B cell (primary cell): Measurements from ENCODE around the gene CLEC18C. TPM values are rescaled to one million over a fixed set of nuclear protein-coding genes. Genes with fewer than 3 reads are reported as not detected.

Experiments
- ATAC-seq: fragments of 200-7000 bp; cut with Tn5 transposase; one replicate; pipeline ENCODE4 v1.10.0; 2021; ENCODE audit warnings: low read depth, mild to moderate bottlenecking, moderate number of reproducible peaks, moderate library complexity
- CTCF ChIA-PET: fragments of 350-600 bp; sonication (Branson Sonifier 250); formaldehyde crosslinking; loops from one replicate; lab custom pipeline; 2021; ENCODE audit warnings: antibody characterized with exemption, inconsistent platforms; lab: Charles Lee
- POLR2A ChIA-PET: fragments of 350-600 bp; sonication (Branson Sonifier 250); formaldehyde crosslinking; loops from one replicate; lab custom pipeline; 2021; ENCODE audit warnings: antibody characterized with exemption; lab: Charles Lee
- DNase-seq: peaks from one replicate; pipeline ENCODE4 v3.0.0; 2013
- H2AFZ ChIP-seq: 2 replicates; pipeline ENCODE4 v1.6.1; 2012; ENCODE audit warnings: mild to moderate bottlenecking, low read depth, low read length; ENCODE audit not compliant: insufficient read depth, poor library complexity, severe bottlenecking
- H3K27ac ChIP-seq, 2 donors: 1 replicate in 1 of 2; 2 replicates in 1 of 2; pipeline ENCODE4 v1.5.1; 2012 to 2013; ENCODE audit warnings: low read length in 2 of 2, mild to moderate bottlenecking in 2 of 2, moderate library complexity in 1 of 2
- H3K27me3 ChIP-seq, 4 experiments: fragments of 200-600 bp in 1 of 4; sonication (generic) in 1 of 4; replicated peaks in 1 of 4; 1 replicate in 2 of 4; 2 replicates in 2 of 4; pipeline versions ENCODE4 v1.6.1 to v1.7.0; 2013 to 2016; ENCODE audit warnings: low read length in 3 of 4, mild to moderate bottlenecking in 2 of 4, mixed read lengths in 1 of 4, moderate library complexity in 1 of 4; ENCODE audit not compliant: insufficient read depth in 4 of 4, control insufficient read depth in 3 of 4; ENCODE audit errors: control extremely low read depth in 1 of 4
- H3K36me3 ChIP-seq, 2 experiments: replicated peaks in 1 of 2; 1 replicate in 1 of 2; 2 replicates in 1 of 2; pipeline versions ENCODE4 v1.6.1 to v1.7.1; 2013; ENCODE audit warnings: low read length in 1 of 2; ENCODE audit not compliant: insufficient read depth in 2 of 2, control insufficient read depth in 1 of 2; ENCODE audit errors: control extremely low read depth in 1 of 2, extremely low read depth in 1 of 2
- H3K4me1 ChIP-seq, 2 donors: fragments of 200-600 bp in 1 of 2; sonication (generic) in 1 of 2; 1 replicate in 1 of 2; 2 replicates in 1 of 2; pipeline versions ENCODE4 v1.5.1 to v1.6.1; 2013 to 2017; ENCODE audit warnings: low read length in 2 of 2; ENCODE audit not compliant: control insufficient read depth in 2 of 2, insufficient read depth in 2 of 2
- H3K4me2 ChIP-seq: replicated peaks from 2 replicates; pipeline ENCODE3; 2012; ENCODE audit warnings: mild to moderate bottlenecking, low read depth, low read length; ENCODE audit not compliant: poor library complexity, severe bottlenecking
- H3K4me3 ChIP-seq, 5 experiments: fragments of 200-600 bp in 1 of 5; sonication (generic) in 1 of 5; 1 replicate in 3 of 5; 2 replicates in 2 of 5; pipeline versions ENCODE4 v1.5.1 to v1.7.0; 2011 to 2016; ENCODE audit warnings: low read length in 4 of 5, mild to moderate bottlenecking in 4 of 5, low read depth in 2 of 5, control low read depth in 1 of 5, moderate library complexity in 1 of 5; ENCODE audit not compliant: insufficient read depth in 1 of 5; ENCODE audit errors: control extremely low read depth in 1 of 5, extremely low read depth in 1 of 5
- H3K79me2 ChIP-seq: fragments of 200-600 bp; sonication (generic); one replicate; pipeline ENCODE4 v1.6.0; 2016; ENCODE audit warnings: low read length; ENCODE audit not compliant: control insufficient read depth, insufficient read depth
- H3K9ac ChIP-seq: fragments of 200-600 bp; sonication (generic); 2 replicates; pipeline ENCODE4 v1.6.1; 2017; ENCODE audit warnings: mild to moderate bottlenecking, low read length, moderate library complexity
- H3K9me3 ChIP-seq, 3 donors: one replicate each; pipeline versions ENCODE4 v1.6.1 to v1.7.1; 2013; ENCODE audit warnings: low read length in 2 of 3; ENCODE audit not compliant: control insufficient read depth in 2 of 3, insufficient read depth in 1 of 3; ENCODE audit errors: control extremely low read depth in 1 of 3
- H4K20me1 ChIP-seq: 2 replicates; pipeline ENCODE4 v1.6.0; 2012; ENCODE audit warnings: mild to moderate bottlenecking, low read length; ENCODE audit not compliant: insufficient read depth, control insufficient read depth, poor library complexity, severe bottlenecking
- H3K27ac Mint-ChIP-seq: one replicate; pipeline ENCODE4 v1.8.0; 2021; ENCODE audit warnings: mixed read lengths
- H3K27me3 Mint-ChIP-seq: one replicate; pipeline ENCODE4 v1.8.0; 2021; ENCODE audit warnings: mixed read lengths
- H3K4me1 Mint-ChIP-seq: one replicate; pipeline ENCODE4 v1.8.0; 2021; ENCODE audit warnings: mixed read lengths
- H3K4me3 Mint-ChIP-seq: one replicate; pipeline ENCODE4 v1.8.0; 2021; ENCODE audit warnings: mixed read lengths
- H3K9me3 Mint-ChIP-seq: one replicate; pipeline ENCODE4 v1.8.0; 2022; ENCODE audit warnings: mixed read lengths; ENCODE audit not compliant: insufficient read depth
- EZH2 ChIP-seq: IDR thresholded peaks from 2 replicates; pipeline ENCODE4 v1.6.1; 2012; ENCODE audit warnings: borderline replicate concordance, low read depth, mild to moderate bottlenecking, moderate library complexity, low read length; ENCODE audit not compliant: insufficient read depth, poor library complexity, severe bottlenecking
- WGBS: methylation state at CpG from one replicate; pipeline ENCODE4 v1.1.5; 2013; ENCODE audit warnings: missing lambda C conversion rate; ENCODE audit not compliant: insufficient coverage; 5-methylcytosine and 5-hydroxymethylcytosine counted together
- intact Hi-C: fragments of 100-400 bp; cut with micrococcal nuclease; formaldehyde crosslinking; loops from one replicate; pipeline ENCODE4 v1.10.0; 2022
- polyA plus RNA-seq: library from polyadenylated mRNA; depleted of rRNA; stranded (reverse); fragments of >200 nt; gene quantifications from 2 replicates; pipeline ENCODE4 v1.2.3, GENCODE V29; 2012
- total RNA-seq, 2 donors: library from RNA; stranded (reverse); fragments of 120-200 nt in 1 of 2; gene quantifications; 1 replicate in 1 of 2; 2 replicates in 1 of 2; pipeline versions ENCODE4 v1.2.3 to v1.2.4, GENCODE V29; 2013 to 2022
- TF ChIP-seq, protein P1 (sequence below): fragments of 200-600 bp; IDR thresholded peaks from one replicate; pipeline ENCODE4 v1.8.0; 2022; ENCODE audit warnings: antibody characterized with exemption, mild to moderate bottlenecking

CLEC18C gene
- total and polyA plus RNA-seq, 2 donors (not counting 1 experiment from before 2014, with no cell fraction given): 0.88 to 1.2 TPM

- H3K9ac ChIP-seq: no peak overlapping the region
- no peak overlapping the region for H2AFZ ChIP-seq
- ATAC-seq (no peak), DNase-seq (no peak)
- intact Hi-C loops: no loop called here
- H3K9me3 ChIP-seq: no peaks in the 10 kb centered on the region
- H3K36me3 ChIP-seq: peaks cover 20 to 96% of the 10 kb centered on the region in 2 experiments
- H3K27ac ChIP-seq: no peak overlapping the region
- no peaks in the 10 kb centered on the region for H3K4me1 Mint-ChIP-seq
- no peaks in the 10 kb centered on the region for H3K9me3 Mint-ChIP-seq
- H3K4me3 ChIP-seq: no peak overlapping the region
- POLR2A ChIA-PET: no interaction called here
- no peak overlapping the region for H3K4me3 Mint-ChIP-seq
- CTCF ChIA-PET: no interaction called here
- H3K27ac Mint-ChIP-seq: no peak overlapping the region
- H3K79me2 ChIP-seq: no peaks in the 10 kb centered on the region
- H3K27me3 Mint-ChIP-seq: no peaks in the 10 kb centered on the region
- 96% methylated on average over 28 of the region's 29 CpGs for WGBS
- no peaks in the 10 kb centered on the region for H3K27me3 ChIP-seq
- H3K4me1 ChIP-seq: no peaks in the 10 kb centered on the region
- no peaks in the 10 kb centered on the region for H4K20me1 ChIP-seq
- TF ChIP-seq, protein P1, sequence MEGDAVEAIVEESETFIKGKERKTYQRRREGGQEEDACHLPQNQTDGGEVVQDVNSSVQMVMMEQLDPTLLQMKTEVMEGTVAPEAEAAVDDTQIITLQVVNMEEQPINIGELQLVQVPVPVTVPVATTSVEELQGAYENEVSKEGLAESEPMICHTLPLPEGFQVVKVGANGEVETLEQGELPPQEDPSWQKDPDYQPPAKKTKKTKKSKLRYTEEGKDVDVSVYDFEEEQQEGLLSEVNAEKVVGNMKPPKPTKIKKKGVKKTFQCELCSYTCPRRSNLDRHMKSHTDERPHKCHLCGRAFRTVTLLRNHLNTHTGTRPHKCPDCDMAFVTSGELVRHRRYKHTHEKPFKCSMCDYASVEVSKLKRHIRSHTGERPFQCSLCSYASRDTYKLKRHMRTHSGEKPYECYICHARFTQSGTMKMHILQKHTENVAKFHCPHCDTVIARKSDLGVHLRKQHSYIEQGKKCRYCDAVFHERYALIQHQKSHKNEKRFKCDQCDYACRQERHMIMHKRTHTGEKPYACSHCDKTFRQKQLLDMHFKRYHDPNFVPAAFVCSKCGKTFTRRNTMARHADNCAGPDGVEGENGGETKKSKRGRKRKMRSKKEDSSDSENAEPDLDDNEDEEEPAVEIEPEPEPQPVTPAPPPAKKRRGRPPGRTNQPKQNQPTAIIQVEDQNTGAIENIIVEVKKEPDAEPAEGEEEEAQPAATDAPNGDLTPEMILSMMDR: no peak
- TF ChIP-seq EZH2: no peak
- no peak overlapping the region for H3K4me2 ChIP-seq
Observed at GRCh38 chr16:70156207-70156978, 17.2 kb upstream of the CLEC18C start.

GRCh38 chr16:70157105-70157476, 16.5 kb upstream of the CLEC18C start:
- ATAC-seq: no peak
- H3K36me3 ChIP-seq: peaks cover 20 to 96% of the 10 kb centered on the region in 2 experiments
- 93% methylated on average over 11 of the region's 11 CpGs for WGBS

More at GRCh38 chr16:70157105-70157476, 16.5 kb upstream of the CLEC18C start:
- no peak overlapping the region for H3K4me2 ChIP-seq
- H3K27ac ChIP-seq: no peak overlapping the region
- Mint-ChIP-seq H3K4me3 (no peak overlapping the region), H3K9me3 (no peaks in the 10 kb centered on the region), H3K27ac (no peak overlapping the region), H3K27me3 (no peaks in the 10 kb centered on the region), H3K4me1 (no peaks in the 10 kb centered on the region)
- no peaks in the 10 kb centered on the region for H3K4me1 ChIP-seq
- no peak overlapping the region for H3K9ac ChIP-seq
- intact Hi-C loops: no loop called here
- ChIA-PET POLR2A (no interaction called here), CTCF (no interaction called here)
- H4K20me1 ChIP-seq: no peaks in the 10 kb centered on the region
- no peak for DNase-seq
- no peak overlapping the region for H3K4me3 ChIP-seq
- H3K79me2 ChIP-seq: no peaks in the 10 kb centered on the region
- TF ChIP-seq, protein P1: no peak
- no peak for TF ChIP-seq EZH2
- H3K27me3 ChIP-seq: no peaks in the 10 kb centered on the region
- no peaks in the 10 kb centered on the region for H3K9me3 ChIP-seq
- H2AFZ ChIP-seq: no peak overlapping the region
